Hematopoietic multipotent progenitor cell treated with erythropoietin and hydrocortisone succinate and interleukin-3 and kit ligand, for 4 days (in vitro differentiated cells): ENCODE data around the gene TIE1.

Experiments used
- DNase-seq: peaks from one replicate; pipeline ENCODE4 v3.0.0-alpha.2; 2015

TIE1 gene

GRCh38 chr1:43300378-43301094 lies at the start of gene TIE1:
TIE1 (plus strand) TSS chr1:43300982; CDS start chr1:43301072, 90 bp downstream.
- peak; percentile 27 for DNase-seq

DNA sequence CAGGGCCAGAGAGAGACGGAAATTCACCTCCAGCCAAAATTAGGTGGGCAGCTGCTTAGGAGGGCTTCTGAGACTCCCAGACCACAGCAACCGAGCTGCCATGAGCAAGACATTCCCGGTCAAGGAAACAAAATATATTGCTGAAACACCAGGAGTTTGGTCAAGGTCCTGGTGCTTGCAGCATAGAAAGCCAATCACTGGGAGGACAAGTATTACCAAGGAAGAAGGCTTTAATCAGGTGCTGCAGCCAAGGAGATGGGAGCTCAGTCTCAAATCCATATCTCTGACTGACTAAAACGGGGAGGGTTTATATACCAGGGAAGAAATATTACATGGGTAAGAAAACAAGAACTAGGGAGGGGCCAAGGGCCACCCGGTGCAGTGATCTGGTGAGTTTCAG lies 49.8 kb upstream of the TIE1 start:
- DNase-seq = no peak

DNA sequence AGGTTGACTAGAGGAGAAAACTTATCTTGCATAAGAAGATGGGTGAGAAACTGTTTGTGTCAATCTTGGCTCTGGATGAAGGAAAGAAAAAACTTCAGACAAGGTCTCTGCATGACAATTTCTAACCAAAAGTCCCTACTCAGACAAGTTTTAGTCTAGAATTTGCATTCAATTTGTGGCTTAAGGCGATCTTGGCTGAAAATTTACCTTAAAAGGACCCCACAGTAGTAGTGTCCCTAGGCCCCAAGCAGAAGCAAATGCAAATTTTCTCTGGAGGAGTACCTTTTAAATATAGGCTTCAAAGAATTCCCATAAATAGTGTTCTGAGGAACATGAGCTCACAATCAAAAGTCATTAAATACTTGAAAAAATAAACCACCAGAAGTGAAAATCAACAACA lies 48.6 kb upstream of the TIE1 start:
- DNase-seq = no peak

DNA sequence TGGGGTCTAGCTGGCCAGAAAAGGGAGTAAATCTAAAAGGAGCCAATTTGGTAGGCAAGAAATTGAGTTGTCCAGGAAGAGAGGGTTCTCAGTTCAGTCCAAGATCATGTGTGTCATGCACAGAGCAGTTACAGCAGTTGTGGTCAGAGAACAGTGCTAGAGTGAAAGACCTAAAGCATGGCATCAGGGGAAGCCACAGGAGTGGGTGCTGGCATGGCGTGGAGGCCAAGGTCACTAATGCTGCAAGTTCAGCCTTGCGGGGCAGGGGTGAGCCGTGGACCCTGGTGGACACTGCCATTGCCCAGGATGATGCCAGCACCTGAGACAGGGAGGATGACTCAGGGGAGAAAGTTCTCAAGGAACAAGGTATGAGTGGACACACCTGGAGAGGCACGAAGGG lies 47.6 kb upstream of the TIE1 start:
- DNase-seq = no peak

GRCh38 chr1:43253876-43254275 lies 46.9 kb upstream of the TIE1 start:
- no peak for DNase-seq

DNA sequence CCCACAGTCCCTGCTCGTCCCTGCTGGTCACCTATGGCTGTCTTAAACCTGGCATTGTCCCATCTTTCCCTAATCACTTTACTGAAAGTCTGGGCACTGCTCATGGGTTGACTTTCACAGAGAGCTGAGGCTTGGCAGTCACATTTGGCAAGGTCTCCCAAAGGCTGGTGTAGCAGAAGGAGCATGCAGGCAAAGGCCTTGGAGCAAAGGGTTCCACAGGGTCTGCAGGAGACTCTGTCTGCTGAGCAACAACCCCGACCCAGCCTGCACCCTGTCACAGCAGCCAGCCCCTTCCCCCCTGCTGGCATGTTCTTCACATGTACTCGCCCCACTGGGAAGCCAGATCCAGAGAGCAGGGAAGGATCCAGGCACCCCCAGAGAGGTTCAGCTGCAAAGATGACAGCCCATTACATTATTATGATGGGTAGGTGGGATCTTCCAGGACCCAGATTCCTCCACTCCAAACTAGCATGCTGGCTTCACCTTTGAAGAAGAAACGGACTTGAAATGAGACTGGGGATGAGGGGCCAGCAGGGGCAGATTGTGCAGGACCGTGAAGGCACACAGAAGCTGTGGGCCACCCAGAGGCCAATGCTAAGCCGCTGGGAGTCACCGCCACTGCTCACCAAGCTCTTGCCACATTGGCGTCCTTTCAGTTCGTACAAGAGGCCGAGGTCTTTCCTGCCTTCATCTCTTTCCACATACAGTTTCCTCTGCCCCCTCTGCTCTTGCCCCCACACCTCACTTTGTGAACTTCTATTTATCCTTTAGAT lies 45.2 kb upstream of the TIE1 start:
- no peak for DNase-seq

GRCh38 chr1:43256675-43257570 lies 43.9 kb upstream of the TIE1 start:
- DNase-seq = no peak

- no peak for DNase-seq
These were observed 42.4 kb upstream of the TIE1 start for GRCh38 chr1:43258370-43258769.

- DNase-seq = no peak
These were observed 35.4 kb upstream of the TIE1 start for GRCh38 chr1:43265431-43265830.

DNA sequence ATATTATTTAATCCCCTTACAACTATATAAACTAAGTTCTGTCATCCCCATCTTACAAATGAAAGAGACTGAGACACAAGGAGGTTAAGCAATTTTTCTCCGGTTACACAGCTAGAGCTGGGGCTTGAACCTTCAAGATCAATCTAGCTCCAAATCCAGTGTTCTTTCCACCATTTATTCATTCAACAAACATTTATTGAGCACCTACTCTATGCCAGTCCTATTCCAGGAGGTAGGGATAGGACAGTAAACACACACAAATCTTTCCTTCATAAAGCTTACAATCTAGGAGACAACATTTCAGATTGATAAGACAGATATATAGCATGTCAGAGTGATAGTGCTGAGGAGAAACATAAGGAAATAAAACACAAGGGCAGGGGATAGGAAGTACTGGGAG lies 33.9 kb upstream of the TIE1 start:
- DNase-seq = no peak

DNA sequence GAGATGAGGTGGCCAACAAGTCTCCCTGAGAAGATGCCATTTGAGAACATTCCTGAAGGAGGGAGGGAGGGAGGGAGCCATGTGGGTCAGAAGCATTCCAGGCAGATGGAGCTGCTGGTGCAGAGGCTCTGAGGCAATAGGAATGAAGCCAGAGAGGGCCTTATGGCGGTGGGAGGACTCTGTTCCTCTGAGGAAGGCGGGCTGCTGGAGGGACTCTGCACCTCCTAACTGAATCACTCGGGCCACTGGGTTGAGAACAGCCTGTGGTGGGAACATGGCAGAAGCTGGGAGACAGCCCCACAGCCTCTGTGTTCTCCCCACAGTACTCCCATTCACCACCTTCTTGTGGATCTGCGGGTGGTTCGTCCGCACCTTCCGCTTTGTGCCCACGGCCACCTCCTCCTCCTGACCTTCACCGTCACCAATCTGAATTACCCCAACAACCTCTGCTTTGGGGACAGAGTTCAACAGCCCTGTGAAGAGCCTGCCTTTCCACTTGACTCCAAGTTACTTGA lies 33.4 kb upstream of the TIE1 start:
- DNase-seq = no peak

GRCh38 chr1:43267818-43268425 lies 32.9 kb upstream of the TIE1 start:
- no peak for DNase-seq

- DNase-seq = no peak
These were observed 31.0 kb upstream of the TIE1 start, which contains the start of gene TMEM125 for GRCh38 chr1:43269627-43270375. TMEM125 (plus strand) TSS chr1:43269983; CDS start chr1:43272723, 2,740 bp downstream.

GRCh38 chr1:43270421-43271095 lies 30.2 kb upstream of the TIE1 start:
- no peak for DNase-seq

DNA sequence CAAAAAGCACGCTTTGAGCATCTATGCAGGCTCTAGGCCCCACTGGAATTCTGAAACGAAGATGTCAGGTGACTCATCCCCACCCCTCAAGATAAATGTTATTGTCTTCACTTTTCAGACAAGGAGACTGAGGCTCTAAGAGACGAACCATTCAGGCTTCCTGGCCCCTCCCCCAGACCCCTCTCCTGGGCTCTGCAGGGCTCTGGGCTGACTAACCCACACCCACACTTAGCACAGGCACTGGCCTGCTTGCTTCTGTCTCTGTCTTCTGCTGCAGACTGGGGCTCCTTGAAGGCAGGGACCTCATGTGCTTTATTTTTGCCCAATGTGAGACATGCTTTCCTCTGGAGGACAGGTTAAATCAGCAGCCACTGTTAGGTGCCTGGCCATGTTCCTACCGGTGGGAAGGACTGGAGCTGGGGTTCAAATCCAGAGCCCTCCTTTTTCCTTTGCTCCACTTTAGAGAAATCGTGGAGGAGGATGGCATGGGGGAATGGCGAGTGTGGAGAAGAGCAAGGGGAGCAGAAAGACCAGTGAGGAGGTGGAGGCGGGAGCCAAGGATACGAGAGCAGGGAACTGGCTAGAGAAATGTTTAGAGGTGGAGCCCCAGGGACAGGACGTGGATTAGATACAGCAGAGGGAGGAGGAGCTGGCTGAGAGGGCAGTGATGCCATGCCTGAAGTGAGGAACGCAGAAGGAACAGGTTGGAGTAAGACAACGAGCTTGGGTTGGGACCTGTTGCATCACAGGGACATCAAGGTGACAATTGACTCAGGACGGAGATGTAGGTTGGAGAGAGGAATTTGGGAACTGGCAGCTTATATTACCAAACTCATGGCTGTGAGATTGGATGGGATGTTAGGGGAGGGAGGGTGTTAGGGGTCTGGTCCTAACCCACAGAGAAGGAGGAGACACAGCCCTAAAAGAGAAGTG lies 29.3 kb upstream of the TIE1 start:
- DNase-seq = no peak

GRCh38 chr1:43272161-43272560 lies 28.6 kb upstream of the TIE1 start:
- no peak for DNase-seq

- no peak for DNase-seq
These were observed 27.9 kb upstream of the TIE1 start for GRCh38 chr1:43272576-43273571.

DNA sequence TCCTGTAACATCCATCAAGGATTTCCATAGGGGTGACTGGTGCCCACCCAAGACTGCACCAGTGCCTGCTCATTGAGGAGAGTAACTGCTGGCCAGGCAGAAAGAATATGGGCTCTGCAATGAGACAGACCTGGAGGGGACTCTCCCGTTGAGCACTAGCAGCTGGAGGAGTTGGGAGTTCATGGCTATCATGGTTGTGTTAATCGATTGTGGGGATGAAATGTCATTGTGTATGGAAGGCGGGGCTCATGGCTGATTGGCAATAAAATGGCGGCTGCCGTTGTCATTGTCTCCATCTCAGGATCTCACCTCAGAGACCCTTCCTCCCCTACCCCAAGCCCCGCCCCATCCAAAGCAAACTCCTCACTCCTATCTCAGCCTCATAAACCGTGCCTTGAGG lies 27.1 kb upstream of the TIE1 start:
- no peak for DNase-seq
